Stromal cell of bone marrow (primary cell): ENCODE measurements around the gene FERMT3.

Experiments
- DNase-seq: peaks from one replicate; pipeline ENCODE4 v3.0.0-alpha.2; 2012; ENCODE audit warnings: low read depth

The FERMT3 gene

GRCh38 chr11:64264371-64264852 lies 57.9 kb downstream of the FERMT3 start:
- DNase-seq = no peak

- no peak for DNase-seq
Observed at GRCh38 chr11:64265176-64266160, 58.9 kb downstream of the FERMT3 start.

GRCh38 chr11:64266339-64266738 lies 59.8 kb downstream of the FERMT3 start:
- no peak for DNase-seq

- no peak for DNase-seq
Observed at GRCh38 chr11:64267207-64267945, 60.9 kb downstream of the FERMT3 start.

- no peak for DNase-seq
Observed at GRCh38 chr11:64268025-64268892, 61.7 kb downstream of the FERMT3 start.

GRCh38 chr11:64268893-64269539 lies 62.5 kb downstream of the FERMT3 start:
- DNase-seq = no peak

- DNase-seq = peak; percentile 100
Observed at GRCh38 chr11:64269540-64270220, 63.2 kb downstream of the FERMT3 start.
